Transverse colon (tissue), 4 donors: ENCODE results near the gene SH3RF3.

Source experiments
- POLR2A ChIP-seq: fragments of 450-650 bp; IDR thresholded peaks from one replicate; pipeline ENCODE4 v1.6.1; 2016; ENCODE audit warnings: antibody characterized with exemption, mild to moderate bottlenecking, moderate library complexity
- POLR2AphosphoS5 ChIP-seq, 3 donors: sonication (generic); formaldehyde crosslinking; IDR thresholded peaks; one replicate each; pipeline ENCODE4 v1.6.1; 2016; ENCODE audit warnings: antibody characterized with exemption in 3 of 3
- TF ChIP-seq, protein P1 (sequence below), 5 experiments: fragments of 200-600 bp in 3 of 5; fragments of 450-650 bp in 2 of 5; sonication (generic) in 3 of 5; IDR thresholded peaks; 1 replicate in 2 of 5; 2 replicates in 3 of 5; pipeline ENCODE4 v1.5.1; 2016 to 2017; ENCODE audit warnings: antibody characterized with exemption in 5 of 5, inconsistent platforms in 3 of 5, mild to moderate bottlenecking in 2 of 5, moderate library complexity in 1 of 5

DNA sequence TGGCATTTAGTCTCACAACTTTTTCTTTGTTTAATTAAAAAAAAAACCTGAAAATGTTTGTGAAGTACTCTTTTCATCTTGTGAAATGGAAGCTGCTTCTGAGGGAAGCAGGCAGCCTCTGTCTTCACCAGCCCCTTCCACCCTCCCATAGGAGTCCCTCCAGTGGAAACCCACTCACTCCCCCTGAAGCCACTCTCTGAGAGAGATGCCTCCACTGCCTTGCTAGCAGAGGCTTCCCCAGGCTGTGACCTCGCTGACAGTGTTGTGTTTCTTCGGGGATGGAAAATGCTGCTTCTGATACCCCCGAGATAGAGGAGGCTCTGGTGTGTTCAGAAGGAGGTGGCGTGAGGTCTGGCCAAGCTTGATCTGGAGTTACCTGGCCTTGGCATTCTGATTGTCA is 59.9 kb downstream of the SH3RF3 start:
- TF ChIP-seq, protein P1, sequence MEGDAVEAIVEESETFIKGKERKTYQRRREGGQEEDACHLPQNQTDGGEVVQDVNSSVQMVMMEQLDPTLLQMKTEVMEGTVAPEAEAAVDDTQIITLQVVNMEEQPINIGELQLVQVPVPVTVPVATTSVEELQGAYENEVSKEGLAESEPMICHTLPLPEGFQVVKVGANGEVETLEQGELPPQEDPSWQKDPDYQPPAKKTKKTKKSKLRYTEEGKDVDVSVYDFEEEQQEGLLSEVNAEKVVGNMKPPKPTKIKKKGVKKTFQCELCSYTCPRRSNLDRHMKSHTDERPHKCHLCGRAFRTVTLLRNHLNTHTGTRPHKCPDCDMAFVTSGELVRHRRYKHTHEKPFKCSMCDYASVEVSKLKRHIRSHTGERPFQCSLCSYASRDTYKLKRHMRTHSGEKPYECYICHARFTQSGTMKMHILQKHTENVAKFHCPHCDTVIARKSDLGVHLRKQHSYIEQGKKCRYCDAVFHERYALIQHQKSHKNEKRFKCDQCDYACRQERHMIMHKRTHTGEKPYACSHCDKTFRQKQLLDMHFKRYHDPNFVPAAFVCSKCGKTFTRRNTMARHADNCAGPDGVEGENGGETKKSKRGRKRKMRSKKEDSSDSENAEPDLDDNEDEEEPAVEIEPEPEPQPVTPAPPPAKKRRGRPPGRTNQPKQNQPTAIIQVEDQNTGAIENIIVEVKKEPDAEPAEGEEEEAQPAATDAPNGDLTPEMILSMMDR (IDR thresholded peaks at IDR 0.05): no peak
- TF ChIP-seq POLR2A: no peak
- TF ChIP-seq POLR2AphosphoS5 (IDR thresholded peaks at IDR 0.05): no peak
